ENCODE measurements around the gene ETS1. TPM values are rescaled to one million over a fixed set of nuclear protein-coding genes. Genes with fewer than 3 reads are reported as not detected.

Gene ETS1
- total RNA-seq, 1 experiment from 2014 or later, result 29.9 TPM

- peaks cover 2% of the 10 kb centered on the region; the same call in 1 of the 2 replicates for H3K79me2 ChIP-seq (ENCODE audit: insufficient read depth, low read length)
- H3K27ac ChIP-seq (ENCODE audit: insufficient read length, low read depth, low read length), result no peak overlapping the region
- H3K79me1 ChIP-seq (ENCODE audit: insufficient read depth, low read depth, low read length, poor library complexity, severe bottlenecking), result no peaks in the 10 kb centered on the region
- no peak overlapping the region for H3K4me3 Mint-ChIP-seq
- no peak overlapping the region for H2BK15ac ChIP-seq (ENCODE audit: low read depth, low read length)
- H3K56ac ChIP-seq (ENCODE audit: insufficient read length, low read depth, low read length), result no peak overlapping the region
- H3K23ac ChIP-seq (ENCODE audit: insufficient read length, low read depth, low read length), result no peak overlapping the region
- no peak for TF ChIP-seq CTCF (conservative IDR thresholded peaks at IDR 0.05)
- no CpG with 5 or more reads among the region's 4 CpGs for WGBS (ENCODE audit: extremely low coverage, insufficient read length, low lambda C conversion rate)
- no peak overlapping the region for H3K4me2 ChIP-seq (ENCODE audit: insufficient read depth, insufficient read length, low read length)
- H3K18ac ChIP-seq (ENCODE audit: insufficient read length, low read depth, low read length), result no peak overlapping the region
- H3K9me3 Mint-ChIP-seq, result peaks cover 0 to 4% of the 10 kb centered on the region in 2 experiments; a peak in 2 of 5 replicates
- no peaks in the 10 kb centered on the region for H4K20me1 ChIP-seq (ENCODE audit: control insufficient read depth, insufficient read depth, insufficient read length)
- no peak overlapping the region for H2AFZ ChIP-seq (ENCODE audit: low read length)
- H2BK12ac ChIP-seq (ENCODE audit: insufficient read length, low read depth, low read length), result no peak overlapping the region
- peaks cover 56 to 60% of the 10 kb centered on the region in 2 experiments for H3K4me1 Mint-ChIP-seq
- H4K8ac ChIP-seq (replicated peaks; ENCODE audit: insufficient read length, low read depth, low read length), result no peak overlapping the region
- no peak overlapping the region for H3K9ac ChIP-seq (ENCODE audit: extremely low read depth, insufficient read length, low read length)
- H2BK5ac ChIP-seq (ENCODE audit: insufficient read length, low read length), result no peak overlapping the region
- H3K36me3 Mint-ChIP-seq (ENCODE audit: insufficient read depth in 1 of 3, low read depth in 3 of 3), result peaks cover 0 to 5% (median 2%) of the 10 kb centered on the region in 3 experiments; a peak in 5 of 7 replicates
- H3K27me3 Mint-ChIP-seq (ENCODE audit: low read depth), result peaks cover 9% of the 10 kb centered on the region
- no peak overlapping the region for H4K5ac ChIP-seq (ENCODE audit: insufficient read length, low read depth, low read length)
- H2AK5ac ChIP-seq (ENCODE audit: insufficient read length, low read length), result no peak overlapping the region
- no peaks in the 10 kb centered on the region for H3K27me3 ChIP-seq (ENCODE audit: insufficient read depth, low read length)
- H3K4ac ChIP-seq (ENCODE audit: low read depth, low read length), result no peak overlapping the region
- H3K23me2 ChIP-seq (ENCODE audit: insufficient read length, low read depth, low read length, poor library complexity, severe bottlenecking), result peaks cover 8% of the 10 kb centered on the region
- H3K9me3 ChIP-seq (ENCODE audit: control insufficient read depth, low read depth, low read length), result no peaks in the 10 kb centered on the region
- H3T11ph ChIP-seq (ENCODE audit: low read length), result no peak overlapping the region
- no peak overlapping the region for H3K14ac ChIP-seq (ENCODE audit: insufficient read depth, low read length)
- H3K27ac Mint-ChIP-seq, result no peak overlapping the region
- H2BK120ac ChIP-seq (ENCODE audit: low read depth, low read length, poor library complexity, severe bottlenecking), result no peak overlapping the region
- no peak overlapping the region for H4K91ac ChIP-seq (ENCODE audit: insufficient read length, low read depth, low read length)
- H3K4me1 ChIP-seq (ENCODE audit: insufficient read depth, low read length), result peaks cover 18% of the 10 kb centered on the region
- no peak overlapping the region for H2BK20ac ChIP-seq (ENCODE audit: low read depth, low read length, poor library complexity, severe bottlenecking)
- DNase-seq, result no peak
Observed at GRCh38 chr11:128590587-128590986, 3.2 kb upstream of the ETS1 start.

Measured in H9 (cell line).